MM.1S (cell line): ENCODE measurements around the gene NPLOC4.

Source experiments
- EZH2 ChIP-seq: fragments of 300-600 bp; sonication (generic); optimal IDR thresholded peaks from 2 replicates; pipeline ENCODE3; 2017; ENCODE audit warnings: low read depth, mild to moderate bottlenecking, antibody characterized with exemption, low read length, mixed read lengths
- TF ChIP-seq, protein P1 (sequence below): fragments of 300-600 bp; sonication (generic); IDR thresholded peaks from 2 replicates; pipeline ENCODE4 v1.5.1; 2016; ENCODE audit warnings: antibody characterized with exemption, low read length, mixed read lengths

DNA sequence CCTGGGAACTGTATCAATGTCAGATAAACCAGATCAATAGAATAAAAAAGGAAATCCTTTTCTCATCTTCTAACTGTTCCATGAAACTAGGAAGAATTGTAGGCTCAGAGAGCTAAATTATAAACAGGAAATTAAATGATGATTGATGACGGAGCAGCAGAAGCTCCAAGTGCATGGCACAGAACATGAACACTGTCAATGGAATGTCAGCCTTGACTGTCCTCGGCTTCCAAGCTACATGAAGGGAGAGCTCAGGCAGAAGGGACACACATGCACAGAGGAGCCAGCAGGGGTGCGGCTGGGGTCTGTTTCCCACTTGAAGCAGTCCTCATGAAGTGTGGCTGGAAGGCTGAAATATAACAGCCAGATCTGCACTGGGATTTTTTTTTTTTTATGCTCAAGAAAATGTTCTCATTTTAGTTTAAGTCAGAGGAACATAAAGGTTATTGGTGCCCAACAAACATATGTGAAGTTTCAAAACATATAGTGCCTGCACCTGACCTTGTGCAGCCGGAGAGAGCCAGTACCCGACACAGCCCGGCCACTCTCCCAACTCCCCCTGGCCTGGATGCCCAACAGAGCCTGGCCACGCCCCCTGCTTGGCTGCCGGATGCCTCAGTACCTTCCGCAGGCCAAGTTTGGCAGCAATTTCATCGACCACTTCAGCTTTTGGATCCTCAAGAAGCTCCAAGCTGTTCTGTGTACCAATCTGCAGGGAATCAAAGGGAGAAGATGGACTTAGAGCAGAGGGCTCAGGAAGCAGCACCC lies 37.0 kb downstream of the NPLOC4 start:
- TF ChIP-seq, protein P1, sequence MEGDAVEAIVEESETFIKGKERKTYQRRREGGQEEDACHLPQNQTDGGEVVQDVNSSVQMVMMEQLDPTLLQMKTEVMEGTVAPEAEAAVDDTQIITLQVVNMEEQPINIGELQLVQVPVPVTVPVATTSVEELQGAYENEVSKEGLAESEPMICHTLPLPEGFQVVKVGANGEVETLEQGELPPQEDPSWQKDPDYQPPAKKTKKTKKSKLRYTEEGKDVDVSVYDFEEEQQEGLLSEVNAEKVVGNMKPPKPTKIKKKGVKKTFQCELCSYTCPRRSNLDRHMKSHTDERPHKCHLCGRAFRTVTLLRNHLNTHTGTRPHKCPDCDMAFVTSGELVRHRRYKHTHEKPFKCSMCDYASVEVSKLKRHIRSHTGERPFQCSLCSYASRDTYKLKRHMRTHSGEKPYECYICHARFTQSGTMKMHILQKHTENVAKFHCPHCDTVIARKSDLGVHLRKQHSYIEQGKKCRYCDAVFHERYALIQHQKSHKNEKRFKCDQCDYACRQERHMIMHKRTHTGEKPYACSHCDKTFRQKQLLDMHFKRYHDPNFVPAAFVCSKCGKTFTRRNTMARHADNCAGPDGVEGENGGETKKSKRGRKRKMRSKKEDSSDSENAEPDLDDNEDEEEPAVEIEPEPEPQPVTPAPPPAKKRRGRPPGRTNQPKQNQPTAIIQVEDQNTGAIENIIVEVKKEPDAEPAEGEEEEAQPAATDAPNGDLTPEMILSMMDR: no peak
- no peak for TF ChIP-seq EZH2
